ENCODE results near the gene NCK1.
A peak's percentile ranks its signal among the peaks of the same experiment; 100 is the strongest.
"Not testable (repeated sequence)": the region's sequence is repeated elsewhere in the genome, so short reads cannot be mapped to it uniquely, and the experiment has no call there.

NCK1 gene

DNA sequence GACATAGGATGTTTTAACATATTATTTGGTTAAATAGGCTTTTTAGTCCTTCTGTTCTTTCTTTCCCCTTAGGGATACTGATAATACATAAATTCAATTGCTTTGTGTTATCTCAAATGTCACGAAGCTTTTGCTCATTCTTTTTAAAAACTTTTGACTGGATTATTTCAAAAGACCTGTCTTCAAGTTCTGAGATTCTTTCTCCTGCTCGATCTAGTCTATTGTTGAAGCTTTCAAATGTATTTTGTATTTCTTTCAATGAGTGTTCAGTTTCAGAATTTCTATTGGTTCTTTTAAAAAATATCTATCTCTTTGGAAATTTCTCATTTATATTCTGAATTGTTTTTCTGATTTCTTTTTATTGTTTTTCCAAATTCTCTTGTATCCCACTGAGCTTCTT is 112.7 kb downstream of the NCK1 start:
- TF ChIP-seq, protein P1, sequence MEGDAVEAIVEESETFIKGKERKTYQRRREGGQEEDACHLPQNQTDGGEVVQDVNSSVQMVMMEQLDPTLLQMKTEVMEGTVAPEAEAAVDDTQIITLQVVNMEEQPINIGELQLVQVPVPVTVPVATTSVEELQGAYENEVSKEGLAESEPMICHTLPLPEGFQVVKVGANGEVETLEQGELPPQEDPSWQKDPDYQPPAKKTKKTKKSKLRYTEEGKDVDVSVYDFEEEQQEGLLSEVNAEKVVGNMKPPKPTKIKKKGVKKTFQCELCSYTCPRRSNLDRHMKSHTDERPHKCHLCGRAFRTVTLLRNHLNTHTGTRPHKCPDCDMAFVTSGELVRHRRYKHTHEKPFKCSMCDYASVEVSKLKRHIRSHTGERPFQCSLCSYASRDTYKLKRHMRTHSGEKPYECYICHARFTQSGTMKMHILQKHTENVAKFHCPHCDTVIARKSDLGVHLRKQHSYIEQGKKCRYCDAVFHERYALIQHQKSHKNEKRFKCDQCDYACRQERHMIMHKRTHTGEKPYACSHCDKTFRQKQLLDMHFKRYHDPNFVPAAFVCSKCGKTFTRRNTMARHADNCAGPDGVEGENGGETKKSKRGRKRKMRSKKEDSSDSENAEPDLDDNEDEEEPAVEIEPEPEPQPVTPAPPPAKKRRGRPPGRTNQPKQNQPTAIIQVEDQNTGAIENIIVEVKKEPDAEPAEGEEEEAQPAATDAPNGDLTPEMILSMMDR (IDR thresholded peaks at IDR 0.05; ENCODE audit: low read depth, low read length), result no peak
- H3K4me3 ChIP-seq (replicated peaks in 1 of 2; ENCODE audit: low read depth in 2 of 2, low read length in 2 of 2), result no peak overlapping the region
- DNase-seq (ENCODE audit: low read depth in 2 of 2), result no peak

DNA sequence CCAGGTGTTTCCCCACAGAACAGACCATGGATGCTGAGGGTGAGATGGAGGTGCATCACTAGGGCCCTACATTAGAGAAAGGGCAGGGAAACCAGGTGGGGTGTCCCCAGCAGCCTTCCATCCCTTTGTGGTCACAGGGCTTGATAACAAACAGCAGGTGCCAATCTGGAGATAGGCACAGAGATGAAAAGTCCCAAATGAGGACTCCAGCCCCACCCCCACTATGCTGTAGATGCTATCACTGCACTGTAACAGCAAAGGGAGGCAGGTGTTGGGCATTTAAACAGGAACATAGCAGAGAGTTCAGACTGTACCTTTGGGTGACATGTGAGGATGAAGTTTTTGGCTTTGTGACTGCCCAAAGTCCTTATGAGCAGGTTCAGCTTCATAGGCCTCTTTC is 117.2 kb downstream of the NCK1 start:
- no peak for DNase-seq (ENCODE audit: low read depth in 2 of 2)

GRCh38 chr3:136979684-136980083 is 117.7 kb downstream of the NCK1 start:
- TF ChIP-seq, protein P1 (IDR thresholded peaks at IDR 0.05; ENCODE audit: low read depth, low read length), result no peak
- H3K4me3 ChIP-seq (replicated peaks in 1 of 2; ENCODE audit: low read depth in 2 of 2, low read length in 2 of 2), result no peak overlapping the region
- DNase-seq (ENCODE audit: low read depth in 2 of 2), result peak in 1 of 2 donors; percentile 52

More for the DNA sequence above, 117.2 kb downstream of the NCK1 start:
- no peak overlapping the region for H3K4me3 ChIP-seq (replicated peaks in 1 of 2; ENCODE audit: low read depth in 2 of 2, low read length in 2 of 2)
- TF ChIP-seq, protein P1 (IDR thresholded peaks at IDR 0.05; ENCODE audit: low read depth, low read length), result no peak

DNA sequence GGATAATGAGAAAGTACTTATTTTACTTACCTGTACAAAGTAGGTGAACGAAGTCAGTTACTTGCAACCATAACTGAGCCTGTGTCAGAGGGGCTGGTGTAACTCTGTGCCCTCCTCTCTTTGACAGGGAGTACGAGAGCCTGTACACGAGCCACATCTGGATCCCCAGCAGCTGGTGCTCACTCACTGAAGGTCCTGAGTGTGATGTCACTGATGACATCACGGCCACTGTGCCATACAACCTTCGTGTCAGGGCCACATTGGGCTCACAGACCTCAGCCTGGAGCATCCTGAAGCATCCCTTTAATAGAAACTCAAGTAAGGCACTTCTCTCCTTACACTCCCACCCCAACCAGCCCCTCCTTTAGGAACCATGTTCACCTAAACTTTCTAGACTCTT is 120.0 kb downstream of the NCK1 start:
- H3K4me3 ChIP-seq (replicated peaks in 1 of 2; ENCODE audit: low read depth in 2 of 2, low read length in 2 of 2), result no peak overlapping the region
- DNase-seq (ENCODE audit: low read depth in 2 of 2), result no peak
- TF ChIP-seq, protein P1 (IDR thresholded peaks at IDR 0.05; ENCODE audit: low read depth, low read length), result no peak

- DNase-seq (ENCODE audit: low read depth in 2 of 2), result peak in 1 of 2 donors; percentile 21
- no peak overlapping the region for H3K4me3 ChIP-seq (replicated peaks in 1 of 2; ENCODE audit: low read depth in 2 of 2, low read length in 2 of 2)
- TF ChIP-seq, protein P1 (IDR thresholded peaks at IDR 0.05; ENCODE audit: low read depth, low read length), result no peak
Observed at GRCh38 chr3:136982520-136983138, 120.6 kb downstream of the NCK1 start.

GRCh38 chr3:136984837-136985236 is 122.8 kb downstream of the NCK1 start:
- H3K4me3 ChIP-seq (replicated peaks in 1 of 2; ENCODE audit: low read depth in 2 of 2, low read length in 2 of 2), result no peak overlapping the region
- TF ChIP-seq, protein P1 (IDR thresholded peaks at IDR 0.05; ENCODE audit: low read depth, low read length), result no peak
- peak; percentile 35 to 90 for DNase-seq (ENCODE audit: low read depth in 2 of 2)

GRCh38 chr3:136987398-136987980 is 125.5 kb downstream of the NCK1 start:
- not testable (repeated sequence) for H3K4me3 ChIP-seq (replicated peaks in 1 of 2; ENCODE audit: low read depth in 2 of 2, low read length in 2 of 2); DNase-seq (ENCODE audit: low read depth in 2 of 2)

All from cardiac fibroblast (primary cell).